Stomach (tissue), 9 donors: ENCODE results near the gene USP10. TPM values are rescaled to one million over a fixed set of nuclear protein-coding genes. Genes with fewer than 3 reads are reported as not detected.
"Not testable (repeated sequence)": the region's sequence is repeated elsewhere in the genome, so short reads cannot be mapped to it uniquely, and the experiment has no call there.

Experiments
- DNase-seq, 2 donors: peaks; one replicate each; pipeline versions ENCODE4 v3.0.0 to v3.0.0-alpha.2; 2013 to 2019
- H3K27ac ChIP-seq, 5 donors: fragments of 200-600 bp in 4 of 5; sonication (generic) in 4 of 5; one replicate each; pipeline ENCODE4 v1.5.1; 2013 to 2019; ENCODE audit warnings: mild to moderate bottlenecking in 1 of 5, moderate library complexity in 1 of 5
- H3K27me3 ChIP-seq, 3 donors: fragments of 200-600 bp; sonication (generic); one replicate each; pipeline ENCODE4 v1.5.1; 2017 to 2019; ENCODE audit warnings: mixed run types in 1 of 3
- H3K36me3 ChIP-seq, 4 donors: fragments of 200-600 bp; sonication (generic); 1 replicate in 3 of 4; 2 replicates in 1 of 4; pipeline ENCODE4 v1.5.1; 2016 to 2019
- H3K4me1 ChIP-seq, 4 donors: fragments of 200-600 bp; sonication (generic); one replicate each; pipeline ENCODE4 v1.5.1; 2016 to 2019
- H3K4me3 ChIP-seq, 4 donors: fragments of 200-600 bp; sonication (generic) in 3 of 4; one replicate each; pipeline ENCODE4 v1.5.1; 2016 to 2019; ENCODE audit warnings: mild to moderate bottlenecking in 1 of 4
- H3K9me3 ChIP-seq, 4 donors: fragments of 200-600 bp; sonication (generic); one replicate each; pipeline ENCODE4 v1.5.1; 2016 to 2019
- EP300 ChIP-seq: sonication (generic); formaldehyde crosslinking; IDR thresholded peaks from one replicate; pipeline ENCODE4 v1.6.1; 2017; ENCODE audit warnings: antibody characterized with exemption
- POLR2A ChIP-seq, 4 donors: fragments of 450-650 bp; IDR thresholded peaks; one replicate each; pipeline ENCODE4 v1.6.1; 2016; ENCODE audit warnings: antibody characterized with exemption in 4 of 4, control low read depth in 2 of 4, mild to moderate bottlenecking in 1 of 4, moderate library complexity in 1 of 4
- POLR2AphosphoS5 ChIP-seq, 3 donors: sonication (generic); formaldehyde crosslinking; IDR thresholded peaks; one replicate each; pipeline ENCODE4 v1.6.1; 2016; ENCODE audit warnings: antibody characterized with exemption in 3 of 3
- WGBS, 5 donors: extraction: QIAGEN DNeasy Blood & Tissue Kit in 3 of 5; methylation state at CpG; one replicate each; pipeline versions ENCODE4 v1.1.5 to v1.1.7; 2013 to 2018; 5-methylcytosine and 5-hydroxymethylcytosine counted together
- intact Hi-C: fragments of 100-400 bp; cut with DNase I; formaldehyde crosslinking; loops from one replicate; pipeline ENCODE4 v1.15.1; 2023; ENCODE audit warnings: low total_unique reads
- polyA plus RNA-seq, 3 donors: library from polyadenylated mRNA; stranded (reverse); fragments of 200-250 nt; gene quantifications; one replicate each; pipeline ENCODE4 v1.2.3, GENCODE V29; 2013
- total RNA-seq, 5 donors: library from RNA; depleted of rRNA; stranded (reverse); fragments of >200 nt; gene quantifications; one replicate each; pipeline versions ENCODE4 v1.1.0 to v1.2.3, GENCODE V29; 2014 to 2016
- TF ChIP-seq, protein P1 (sequence below), 7 experiments: fragments of 450-650 bp in 4 of 7; fragments of 200-600 bp in 3 of 7; sonication (generic) in 3 of 7; IDR thresholded peaks; one replicate each; pipeline ENCODE4 v1.5.1; 2016 to 2019; ENCODE audit warnings: antibody characterized with exemption in 7 of 7, control low read depth in 2 of 7, mild to moderate bottlenecking in 1 of 7
- donor health status: healthy with polysubstance abuse.
- donor health status: Bipolar disorder and iron deficiency.
- donor health status: healthy.

Gene USP10
- total and polyA plus RNA-seq, 8 donors: 17.1 to 183 (median 44.8) TPM

- H3K4me3 ChIP-seq: no peak overlapping the region
- intact Hi-C loops: no loop called here
- WGBS, 5 donors: 59 to 79% (median 73%) methylated on average over 6 of the region's 6 CpGs
- H3K27ac ChIP-seq: no peak overlapping the region
- DNase-seq: no peak
- TF ChIP-seq POLR2AphosphoS5 (IDR thresholded peaks at IDR 0.05) (no peak), EP300 (no peak), POLR2A (IDR thresholded peaks at IDR 0.05) (no peak)
- TF ChIP-seq, protein P1, sequence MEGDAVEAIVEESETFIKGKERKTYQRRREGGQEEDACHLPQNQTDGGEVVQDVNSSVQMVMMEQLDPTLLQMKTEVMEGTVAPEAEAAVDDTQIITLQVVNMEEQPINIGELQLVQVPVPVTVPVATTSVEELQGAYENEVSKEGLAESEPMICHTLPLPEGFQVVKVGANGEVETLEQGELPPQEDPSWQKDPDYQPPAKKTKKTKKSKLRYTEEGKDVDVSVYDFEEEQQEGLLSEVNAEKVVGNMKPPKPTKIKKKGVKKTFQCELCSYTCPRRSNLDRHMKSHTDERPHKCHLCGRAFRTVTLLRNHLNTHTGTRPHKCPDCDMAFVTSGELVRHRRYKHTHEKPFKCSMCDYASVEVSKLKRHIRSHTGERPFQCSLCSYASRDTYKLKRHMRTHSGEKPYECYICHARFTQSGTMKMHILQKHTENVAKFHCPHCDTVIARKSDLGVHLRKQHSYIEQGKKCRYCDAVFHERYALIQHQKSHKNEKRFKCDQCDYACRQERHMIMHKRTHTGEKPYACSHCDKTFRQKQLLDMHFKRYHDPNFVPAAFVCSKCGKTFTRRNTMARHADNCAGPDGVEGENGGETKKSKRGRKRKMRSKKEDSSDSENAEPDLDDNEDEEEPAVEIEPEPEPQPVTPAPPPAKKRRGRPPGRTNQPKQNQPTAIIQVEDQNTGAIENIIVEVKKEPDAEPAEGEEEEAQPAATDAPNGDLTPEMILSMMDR (IDR thresholded peaks at IDR 0.05): no peak
- peaks cover 0 to 9% (median 0%) of the 10 kb centered on the region in 4 donors for H3K4me1 ChIP-seq
- H3K27me3 ChIP-seq: peaks cover 0 to 10% (median 0%) of the 10 kb centered on the region in 3 donors
- no peaks in the 10 kb centered on the region for H3K9me3 ChIP-seq
- no peaks in the 10 kb centered on the region for H3K36me3 ChIP-seq
These were observed 12.1 kb upstream of the USP10 start for GRCh38 chr16:84687715-84688114.

GRCh38 chr16:84688163-84688562 lies 11.6 kb upstream of the USP10 start:
- H3K36me3 ChIP-seq, intact Hi-C loops, H3K27ac ChIP-seq, H3K27me3 ChIP-seq, DNase-seq, H3K4me3 ChIP-seq, H3K4me1 ChIP-seq, H3K9me3 ChIP-seq: not testable (repeated sequence)
- WGBS, 5 donors: 94 to 98% (median 95%) methylated on average over 4 of the region's 4 CpGs

GRCh38 chr16:84689111-84689510 lies 10.7 kb upstream of the USP10 start:
- WGBS, 5 donors: 56 to 72% (median 68%) methylated on average over 8 of the region's 8 CpGs
- no peak overlapping the region for H3K27ac ChIP-seq
- DNase-seq: peak in 1 of 2 donors; percentile 30
- no peak overlapping the region for H3K4me3 ChIP-seq
- peaks cover 0 to 9% (median 0%) of the 10 kb centered on the region in 4 donors for H3K4me1 ChIP-seq
- TF ChIP-seq POLR2A (IDR thresholded peaks at IDR 0.05): no peak
- no peak for TF ChIP-seq EP300
- TF ChIP-seq, protein P1 (IDR thresholded peaks at IDR 0.05): no peak
- no peak for TF ChIP-seq POLR2AphosphoS5 (IDR thresholded peaks at IDR 0.05)
- intact Hi-C loops: no loop called here
- peaks cover 0 to 5% (median 0%) of the 10 kb centered on the region in 3 donors for H3K27me3 ChIP-seq
- no peaks in the 10 kb centered on the region for H3K9me3 ChIP-seq
- H3K36me3 ChIP-seq: no peaks in the 10 kb centered on the region

- TF ChIP-seq POLR2A (IDR thresholded peaks at IDR 0.05): no peak
- no peak for TF ChIP-seq EP300
- TF ChIP-seq, protein P1 (IDR thresholded peaks at IDR 0.05): no peak
- no peak for TF ChIP-seq POLR2AphosphoS5 (IDR thresholded peaks at IDR 0.05)
- H3K36me3 ChIP-seq: no peaks in the 10 kb centered on the region
- no peak overlapping the region for H3K4me3 ChIP-seq
- H3K27me3 ChIP-seq: no peaks in the 10 kb centered on the region
- no peak for DNase-seq
- peaks cover 0 to 9% (median 0%) of the 10 kb centered on the region in 4 donors for H3K4me1 ChIP-seq
- H3K27ac ChIP-seq: no peak overlapping the region
- no peaks in the 10 kb centered on the region for H3K9me3 ChIP-seq
- 81 to 94% (median 87%) methylated on average over 6 of the region's 6 CpGs for WGBS, 5 donors
- intact Hi-C loops: no loop called here
These were observed 9.5 kb upstream of the USP10 start for GRCh38 chr16:84690088-84690819.
